Astrocyte (in vitro differentiated cells and primary cell): ENCODE results near the gene LRFN5.

ENCODE experiments used
- EZH2 ChIP-seq: IDR thresholded peaks from 2 replicates; pipeline ENCODE4 v1.6.1; 2012; ENCODE audit warnings: mild to moderate bottlenecking, low read length, inconsistent platforms; ENCODE audit not compliant: insufficient read depth
- TF ChIP-seq, protein P1 (sequence below): IDR thresholded peaks from 2 replicates; pipeline ENCODE4 v1.5.1; 2011; ENCODE audit warnings: low read depth, mild to moderate bottlenecking, inconsistent platforms, low read length, moderate library complexity; ENCODE audit not compliant: insufficient read depth

DNA sequence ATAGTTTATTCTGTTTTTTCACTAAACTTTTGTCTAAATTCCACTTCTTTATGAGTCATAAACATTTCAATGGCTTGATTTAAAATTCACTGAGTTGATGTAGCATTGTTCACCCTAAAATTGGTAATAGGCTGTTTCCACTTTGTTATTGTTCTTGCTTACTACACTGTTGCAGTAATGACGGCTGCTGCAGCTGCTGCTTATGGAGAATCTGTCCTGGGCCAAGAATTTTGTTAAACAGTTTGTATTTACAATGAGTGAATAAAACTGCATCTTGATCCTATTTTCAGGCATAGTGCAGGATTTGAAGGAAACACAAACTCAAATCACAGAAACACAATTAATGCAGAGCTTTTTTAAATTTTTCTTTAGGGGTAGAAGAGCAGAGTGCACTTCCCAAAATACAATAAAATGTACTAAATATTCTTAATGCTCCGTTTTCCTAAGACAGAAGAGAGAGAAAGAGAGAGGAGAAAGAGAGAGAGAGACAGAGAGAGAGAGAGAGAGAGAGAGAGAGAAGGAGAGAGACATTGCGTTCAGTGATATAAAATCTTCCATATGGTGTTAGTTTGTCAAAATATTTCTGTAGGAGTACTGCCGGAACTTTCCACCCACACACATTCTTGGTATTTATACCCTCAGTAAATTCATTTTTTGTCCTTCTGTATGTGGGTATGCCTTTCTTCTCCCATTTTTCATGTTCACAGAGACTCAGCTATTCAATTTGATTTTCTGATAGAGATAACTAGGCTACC is 266.4 kb downstream of the LRFN5 start:
- TF ChIP-seq, protein P1, sequence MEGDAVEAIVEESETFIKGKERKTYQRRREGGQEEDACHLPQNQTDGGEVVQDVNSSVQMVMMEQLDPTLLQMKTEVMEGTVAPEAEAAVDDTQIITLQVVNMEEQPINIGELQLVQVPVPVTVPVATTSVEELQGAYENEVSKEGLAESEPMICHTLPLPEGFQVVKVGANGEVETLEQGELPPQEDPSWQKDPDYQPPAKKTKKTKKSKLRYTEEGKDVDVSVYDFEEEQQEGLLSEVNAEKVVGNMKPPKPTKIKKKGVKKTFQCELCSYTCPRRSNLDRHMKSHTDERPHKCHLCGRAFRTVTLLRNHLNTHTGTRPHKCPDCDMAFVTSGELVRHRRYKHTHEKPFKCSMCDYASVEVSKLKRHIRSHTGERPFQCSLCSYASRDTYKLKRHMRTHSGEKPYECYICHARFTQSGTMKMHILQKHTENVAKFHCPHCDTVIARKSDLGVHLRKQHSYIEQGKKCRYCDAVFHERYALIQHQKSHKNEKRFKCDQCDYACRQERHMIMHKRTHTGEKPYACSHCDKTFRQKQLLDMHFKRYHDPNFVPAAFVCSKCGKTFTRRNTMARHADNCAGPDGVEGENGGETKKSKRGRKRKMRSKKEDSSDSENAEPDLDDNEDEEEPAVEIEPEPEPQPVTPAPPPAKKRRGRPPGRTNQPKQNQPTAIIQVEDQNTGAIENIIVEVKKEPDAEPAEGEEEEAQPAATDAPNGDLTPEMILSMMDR = no peak
- TF ChIP-seq EZH2 = no peak
